Measurements from ENCODE around the gene ACACB.

The ACACB gene

DNA sequence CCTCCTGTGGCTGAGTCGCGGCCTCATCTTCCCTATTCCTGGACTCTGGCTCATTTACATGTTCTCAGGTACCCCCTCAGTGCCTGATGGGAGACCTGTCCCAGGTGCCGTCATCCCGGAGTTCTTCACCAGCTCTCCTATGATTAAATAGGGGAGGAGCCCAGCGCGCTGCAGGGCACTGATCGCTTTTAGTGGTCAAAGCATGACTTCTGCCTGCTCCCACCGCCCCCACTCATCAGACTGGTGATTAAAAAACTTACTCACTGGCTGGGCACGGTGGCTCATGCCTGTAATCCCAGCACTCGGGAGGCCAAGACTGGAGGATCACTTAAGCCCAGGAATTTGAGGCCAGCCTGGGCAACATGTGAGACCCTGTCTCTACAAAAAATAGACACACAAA is 106.8 kb downstream of the ACACB start:
- peaks cover 16% of the 10 kb centered on the region; the same call in 1 of the 2 replicates for H3K36me3 ChIP-seq (ENCODE audit: insufficient read depth, low read length)
- no peak for TF ChIP-seq EZH2 (IDR thresholded peaks at IDR 0.05)
- no peak for TF ChIP-seq POLR2AphosphoS5 (IDR thresholded peaks at IDR 0.05; ENCODE audit: borderline replicate concordance, low read depth, low read length)
- no peak for TF ChIP-seq FOXP2 (optimal IDR thresholded peaks at IDR 0.05; ENCODE audit: control extremely low read depth, extremely low read length, insufficient read depth)
- no peak overlapping the region for H3K4me3 ChIP-seq
- H3K27ac ChIP-seq: no peak overlapping the region
- H3K9me3 ChIP-seq (ENCODE audit: low read depth, low read length): no peaks in the 10 kb centered on the region
- DNase-seq (ENCODE audit: low read depth, low spot score): no peak
- no peak overlapping the region for H3K9ac ChIP-seq (ENCODE audit: insufficient read length)

GRCh38 chr12:109223868-109224267 is 107.5 kb downstream of the ACACB start:
- Histone ChIP-seq H3K9ac (ENCODE audit: insufficient read length) (no peak overlapping the region), H3K36me3 (ENCODE audit: insufficient read depth, low read length) (peaks cover 16% of the 10 kb centered on the region; the same call in 1 of the 2 replicates), H3K27ac (no peak overlapping the region), H3K4me3 (no peak overlapping the region), H3K9me3 (ENCODE audit: low read depth, low read length) (no peaks in the 10 kb centered on the region)
- no peak for DNase-seq (ENCODE audit: low read depth, low spot score)
- TF ChIP-seq POLR2AphosphoS5 (IDR thresholded peaks at IDR 0.05; ENCODE audit: borderline replicate concordance, low read depth, low read length) (no peak), FOXP2 (optimal IDR thresholded peaks at IDR 0.05; ENCODE audit: control extremely low read depth, extremely low read length, insufficient read depth) (no peak), EZH2 (IDR thresholded peaks at IDR 0.05) (no peak)

DNA sequence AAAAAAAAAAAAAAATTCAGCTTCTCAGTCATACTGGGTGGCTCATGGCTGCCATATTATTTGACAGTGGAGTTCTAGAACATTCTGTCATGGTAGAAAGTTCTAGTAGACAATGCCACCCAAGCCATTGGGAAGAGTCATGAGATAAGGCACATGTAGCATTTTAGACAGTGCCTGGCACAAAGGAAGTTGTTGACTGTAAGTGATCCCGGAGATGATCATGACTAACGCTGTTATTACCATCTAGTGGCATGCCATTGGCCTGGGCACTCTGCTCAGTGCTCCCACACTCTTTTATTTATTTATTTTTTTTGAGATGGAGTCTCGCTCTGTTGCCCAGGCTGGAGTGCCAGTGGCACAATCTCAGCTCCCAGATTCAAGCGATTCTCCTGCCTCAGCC is 112.3 kb downstream of the ACACB start:
- no peaks in the 10 kb centered on the region for H3K9me3 ChIP-seq (ENCODE audit: low read depth, low read length)
- no peak for DNase-seq (ENCODE audit: low read depth, low spot score)
- no peak overlapping the region for H3K27ac ChIP-seq
- H3K36me3 ChIP-seq (ENCODE audit: insufficient read depth, low read length): peaks cover 9% of the 10 kb centered on the region; the same call in 1 of the 2 replicates
- H3K4me3 ChIP-seq: no peak overlapping the region
- no peak for TF ChIP-seq FOXP2 (optimal IDR thresholded peaks at IDR 0.05; ENCODE audit: control extremely low read depth, extremely low read length, insufficient read depth)
- no peak for TF ChIP-seq EZH2 (IDR thresholded peaks at IDR 0.05)
- TF ChIP-seq POLR2AphosphoS5 (IDR thresholded peaks at IDR 0.05; ENCODE audit: borderline replicate concordance, low read depth, low read length): no peak
- no peak overlapping the region for H3K9ac ChIP-seq (ENCODE audit: insufficient read length)

GRCh38 chr12:109230193-109230592 is 113.8 kb downstream of the ACACB start:
- no peak overlapping the region for H3K9ac ChIP-seq (ENCODE audit: insufficient read length)
- DNase-seq (ENCODE audit: low read depth, low spot score): no peak
- no peaks in the 10 kb centered on the region for H3K9me3 ChIP-seq (ENCODE audit: low read depth, low read length)
- TF ChIP-seq FOXP2 (optimal IDR thresholded peaks at IDR 0.05; ENCODE audit: control extremely low read depth, extremely low read length, insufficient read depth): no peak
- TF ChIP-seq POLR2AphosphoS5 (IDR thresholded peaks at IDR 0.05; ENCODE audit: borderline replicate concordance, low read depth, low read length): no peak
- TF ChIP-seq EZH2 (IDR thresholded peaks at IDR 0.05): no peak
- H3K36me3 ChIP-seq (ENCODE audit: insufficient read depth, low read length): peaks cover 4% of the 10 kb centered on the region; the same call in 1 of the 2 replicates
- no peak overlapping the region for H3K4me3 ChIP-seq
- H3K27ac ChIP-seq: no peak overlapping the region

GRCh38 chr12:109232731-109233130 is 116.3 kb downstream of the ACACB start:
- Histone ChIP-seq H3K27ac (no peak overlapping the region), H3K9me3 (ENCODE audit: low read depth, low read length) (no peaks in the 10 kb centered on the region), H3K36me3 (ENCODE audit: insufficient read depth, low read length) (peaks cover 9% of the 10 kb centered on the region; the same call in 1 of the 2 replicates), H3K4me3 (no peak overlapping the region), H3K9ac (ENCODE audit: insufficient read length) (no peak overlapping the region)
- no peak for TF ChIP-seq POLR2AphosphoS5 (IDR thresholded peaks at IDR 0.05; ENCODE audit: borderline replicate concordance, low read depth, low read length)
- TF ChIP-seq FOXP2 (optimal IDR thresholded peaks at IDR 0.05; ENCODE audit: control extremely low read depth, extremely low read length, insufficient read depth): no peak
- no peak for TF ChIP-seq EZH2 (IDR thresholded peaks at IDR 0.05)
- DNase-seq (ENCODE audit: low read depth, low spot score): no peak

DNA sequence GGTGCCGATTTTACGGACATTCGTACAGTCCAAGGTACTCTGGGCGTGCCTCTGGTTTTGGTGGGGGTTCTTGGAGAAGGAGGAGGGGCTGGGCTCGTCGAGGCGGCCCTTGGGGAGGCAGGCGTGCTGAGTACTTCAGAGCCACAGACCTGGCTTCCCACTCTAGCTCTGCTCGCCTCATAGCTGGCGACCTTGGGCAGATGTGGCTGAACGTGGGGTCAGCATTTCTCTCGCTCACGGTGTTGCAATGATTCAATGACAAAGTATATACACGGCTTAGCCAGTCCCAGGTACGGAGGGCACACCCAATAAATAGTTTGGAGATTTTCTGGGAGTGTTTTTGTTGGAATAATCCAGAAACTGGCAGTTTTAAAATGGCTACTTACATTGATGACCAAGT is 117.6 kb downstream of the ACACB start:
- no peak for DNase-seq (ENCODE audit: low read depth, low spot score)
- TF ChIP-seq EZH2 (IDR thresholded peaks at IDR 0.05) (no peak), FOXP2 (optimal IDR thresholded peaks at IDR 0.05; ENCODE audit: control extremely low read depth, extremely low read length, insufficient read depth) (no peak), POLR2AphosphoS5 (IDR thresholded peaks at IDR 0.05; ENCODE audit: borderline replicate concordance, low read depth, low read length) (no peak)
- Histone ChIP-seq H3K36me3 (ENCODE audit: insufficient read depth, low read length) (peaks cover 9% of the 10 kb centered on the region; the same call in 1 of the 2 replicates), H3K9ac (ENCODE audit: insufficient read length) (no peak overlapping the region), H3K27ac (no peak overlapping the region), H3K4me3 (no peak overlapping the region), H3K9me3 (ENCODE audit: low read depth, low read length) (no peaks in the 10 kb centered on the region)

GRCh38 chr12:109236257-109236656 is 119.9 kb downstream of the ACACB start:
- TF ChIP-seq FOXP2 (optimal IDR thresholded peaks at IDR 0.05; ENCODE audit: control extremely low read depth, extremely low read length, insufficient read depth) (no peak), EZH2 (IDR thresholded peaks at IDR 0.05) (no peak), POLR2AphosphoS5 (IDR thresholded peaks at IDR 0.05; ENCODE audit: borderline replicate concordance, low read depth, low read length) (no peak)
- Histone ChIP-seq H3K27ac (no peak overlapping the region), H3K9ac (ENCODE audit: insufficient read length) (no peak overlapping the region), H3K9me3 (ENCODE audit: low read depth, low read length) (no peaks in the 10 kb centered on the region), H3K36me3 (ENCODE audit: insufficient read depth, low read length) (peaks cover 24% of the 10 kb centered on the region; the same call in 1 of the 2 replicates), H3K4me3 (no peak overlapping the region)
- DNase-seq (ENCODE audit: low read depth, low spot score): no peak

DNA sequence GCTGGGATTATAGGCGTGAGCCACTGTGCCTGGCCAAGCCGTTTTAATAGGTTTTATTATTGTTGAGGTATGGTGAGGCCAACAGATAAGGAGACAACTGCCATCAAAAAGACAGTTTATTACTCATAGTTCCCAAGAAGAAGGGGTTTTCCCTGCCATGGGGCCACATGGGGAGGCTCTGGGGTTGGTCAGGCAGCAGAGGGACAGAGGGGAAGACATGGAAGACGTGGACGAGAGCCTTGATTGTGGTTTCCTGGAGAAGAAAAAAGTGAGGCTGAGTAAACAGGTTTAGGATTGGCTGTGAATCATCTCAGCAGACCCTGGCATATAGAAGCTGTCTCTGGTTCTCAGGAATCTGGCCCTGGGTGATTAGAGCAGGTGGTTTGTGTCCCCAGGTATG is 122.8 kb downstream of the ACACB start:
- Histone ChIP-seq H3K36me3 (ENCODE audit: insufficient read depth, low read length) (peaks cover 44% of the 10 kb centered on the region; the same call in 1 of the 2 replicates), H3K27ac (no peak overlapping the region), H3K9ac (ENCODE audit: insufficient read length) (no peak overlapping the region), H3K4me3 (no peak overlapping the region), H3K9me3 (ENCODE audit: low read depth, low read length) (no peaks in the 10 kb centered on the region)
- TF ChIP-seq POLR2AphosphoS5 (IDR thresholded peaks at IDR 0.05; ENCODE audit: borderline replicate concordance, low read depth, low read length): no peak
- TF ChIP-seq EZH2 (IDR thresholded peaks at IDR 0.05): no peak
- no peak for TF ChIP-seq FOXP2 (optimal IDR thresholded peaks at IDR 0.05; ENCODE audit: control extremely low read depth, extremely low read length, insufficient read depth)
- no peak for DNase-seq (ENCODE audit: low read depth, low spot score)

DNA sequence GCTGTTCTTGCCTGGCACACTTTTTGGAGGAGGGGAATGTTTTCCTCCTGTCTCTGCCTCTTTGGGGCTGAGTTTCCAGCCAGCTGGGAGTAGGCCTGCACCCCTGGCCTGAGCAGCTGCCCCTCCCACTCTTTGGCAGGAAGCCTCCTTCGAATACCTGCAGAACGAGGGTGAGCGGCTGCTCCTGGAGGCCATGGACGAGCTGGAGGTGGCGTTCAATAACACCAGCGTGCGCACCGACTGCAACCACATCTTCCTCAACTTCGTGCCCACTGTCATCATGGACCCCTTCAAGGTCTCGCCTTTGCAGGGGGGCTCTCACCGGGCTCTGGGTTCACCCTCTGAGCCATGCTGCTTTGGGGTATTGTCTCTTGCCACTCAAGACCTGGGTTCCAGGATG is 123.3 kb downstream of the ACACB start:
- Histone ChIP-seq H3K4me3 (no peak overlapping the region), H3K36me3 (ENCODE audit: insufficient read depth, low read length) (peaks cover 46% of the 10 kb centered on the region; the same call in 1 of the 2 replicates), H3K9me3 (ENCODE audit: low read depth, low read length) (no peaks in the 10 kb centered on the region), H3K9ac (ENCODE audit: insufficient read length) (no peak overlapping the region), H3K27ac (no peak overlapping the region)
- DNase-seq (ENCODE audit: low read depth, low spot score): no peak
- TF ChIP-seq POLR2AphosphoS5 (IDR thresholded peaks at IDR 0.05; ENCODE audit: borderline replicate concordance, low read depth, low read length) (no peak), EZH2 (IDR thresholded peaks at IDR 0.05) (no peak), FOXP2 (optimal IDR thresholded peaks at IDR 0.05; ENCODE audit: control extremely low read depth, extremely low read length, insufficient read depth) (no peak)
